PC-3 (cell line): ENCODE measurements around the gene C2CD5. TPM values are rescaled to one million over a fixed set of nuclear protein-coding genes. Genes with fewer than 3 reads are reported as not detected.
"Not testable (repeated sequence)": the region's sequence is repeated elsewhere in the genome, so short reads cannot be mapped to it uniquely, and the experiment has no call there.

Experiments
- ATAC-seq: fragments of 200-7000 bp; cut with Tn5 transposase; 2 replicates; pipeline ENCODE4 v1.9.1; 2020; ENCODE audit warnings: mild to moderate bottlenecking, moderate library complexity
- BruUV-seq: library from RNA; stranded (reverse); fragments of 400-500 nt; replicated peaks from 2 replicates; lab custom pipeline; 2021; lab: Mats Ljungman, UMichigan
- CTCF ChIA-PET: fragments of 300-600 bp; sonication (Branson Sonifier 250); formaldehyde crosslinking; loops from one replicate; lab custom pipeline; 2022; ENCODE audit warnings: antibody characterized with exemption; lab: Charles Lee
- POLR2A ChIA-PET: fragments of 300-600 bp; sonication (Branson Sonifier 250); formaldehyde crosslinking; loops from one replicate; lab custom pipeline; 2022; ENCODE audit warnings: antibody characterized with exemption; ENCODE audit not compliant: unreplicated experiment; lab: Charles Lee
- DNase-seq: peaks from one replicate; pipeline ENCODE4 v3.0.0-alpha.2; 2015
- H2AFZ ChIP-seq: fragments of 300-600 bp; sonication (generic); 2 replicates; pipeline ENCODE4 v1.6.0; 2016; ENCODE audit warnings: antibody characterized with exemption, low read length
- H3F3A ChIP-seq: fragments of 300-600 bp; sonication (generic); one replicate; pipeline ENCODE4 v1.6.0; 2017; ENCODE audit warnings: antibody characterized with exemption, low read length, control low read depth, mild to moderate bottlenecking; ENCODE audit not compliant: unreplicated experiment
- H3K27ac ChIP-seq: fragments of 300-600 bp; sonication (generic); 2 replicates; pipeline ENCODE4 v1.5.1; 2016; ENCODE audit warnings: mild to moderate bottlenecking, low read length
- H3K27me3 ChIP-seq: fragments of 300-600 bp; sonication (generic); 2 replicates; pipeline ENCODE4 v1.6.1; 2016; ENCODE audit warnings: low read length, mixed read lengths
- H3K36me3 ChIP-seq: fragments of 300-600 bp; sonication (generic); 2 replicates; pipeline ENCODE4 v1.6.1; 2016; ENCODE audit warnings: low read depth, mixed run types, low read length, mixed read lengths
- H3K4me1 ChIP-seq: fragments of 300-600 bp; sonication (generic); 2 replicates; pipeline ENCODE4 v1.5.1; 2016; ENCODE audit warnings: low read length; ENCODE audit not compliant: insufficient read depth
- H3K4me2 ChIP-seq: fragments of 300-600 bp; sonication (generic); 2 replicates; pipeline ENCODE4 v1.6.0; 2016; ENCODE audit warnings: low read length
- H3K4me3 ChIP-seq: fragments of 300-600 bp; sonication (generic); 2 replicates; pipeline ENCODE4 v1.5.1; 2016; ENCODE audit warnings: mild to moderate bottlenecking, low read length, mixed read lengths
- H3K79me2 ChIP-seq: fragments of 300-600 bp; sonication (generic); 2 replicates; pipeline ENCODE4 v1.6.1; 2017; ENCODE audit warnings: low read length, mixed read lengths
- H3K9ac ChIP-seq: fragments of 300-600 bp; sonication (generic); 2 replicates; pipeline ENCODE4 v1.6.0; 2016; ENCODE audit warnings: mild to moderate bottlenecking, low read length
- H3K9me2 ChIP-seq: fragments of 300-600 bp; sonication (generic); replicated peaks from 2 replicates; pipeline ENCODE4 v1.6.1; 2016; ENCODE audit warnings: mixed run types, low read length, mixed read lengths
- H3K9me3 ChIP-seq: fragments of 300-600 bp; sonication (generic); 2 replicates; pipeline ENCODE4 v1.6.1; 2016; ENCODE audit warnings: low read length, mixed read lengths
- H4K20me1 ChIP-seq: fragments of 300-600 bp; sonication (generic); 2 replicates; pipeline ENCODE4 v1.6.1; 2016; ENCODE audit warnings: low read length, mixed read lengths
- EZH2 ChIP-seq: fragments of 300-600 bp; sonication (generic); IDR thresholded peaks from one replicate; pipeline ENCODE4 v1.6.1; 2017; ENCODE audit warnings: antibody characterized with exemption, mild to moderate bottlenecking, low read length; ENCODE audit not compliant: unreplicated experiment
- EZH2phosphoT487 ChIP-seq: fragments of 300-600 bp; sonication (generic); IDR thresholded peaks from 2 replicates; pipeline ENCODE4 v1.6.1; 2018; ENCODE audit warnings: mild to moderate bottlenecking, antibody characterized with exemption, low read length, borderline replicate concordance
- intact Hi-C: fragments of 100-400 bp; cut with micrococcal nuclease; formaldehyde crosslinking; loops from 2 replicates; pipeline ENCODE4 v1.9.0; 2023
- total RNA-seq: library from RNA; depleted of rRNA; stranded (reverse); fragments of >200 nt; gene quantifications from 2 replicates; pipeline ENCODE4 v1.2.3, GENCODE V29; 2014
- TF ChIP-seq, protein P1 (sequence below): fragments of 300-600 bp; sonication (generic); conservative IDR thresholded peaks from 2 replicates; pipeline ENCODE4 v1.5.1; 2017; ENCODE audit warnings: antibody characterized with exemption, low read depth, mild to moderate bottlenecking, low read length

C2CD5 gene
- total RNA-seq, 1 experiment from 2014 or later, result 12.7 TPM

DNA sequence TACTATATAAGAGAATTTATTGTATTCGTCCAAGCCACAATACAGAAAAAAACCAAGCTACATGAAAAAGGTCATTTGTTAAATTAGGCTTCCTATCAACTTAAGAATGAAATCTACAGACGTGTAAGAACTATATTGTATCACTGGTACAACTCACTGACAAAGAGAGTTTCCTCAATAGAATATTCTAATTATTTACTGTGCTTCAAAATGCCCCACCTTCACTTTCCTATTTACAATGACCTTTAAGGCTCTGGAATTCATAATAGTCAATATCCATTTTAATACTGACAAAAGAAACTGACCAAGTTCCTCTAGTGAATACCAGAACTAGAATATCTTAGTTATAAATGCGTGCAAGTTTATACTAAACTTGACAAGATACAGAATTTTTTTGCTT, 55.9 kb downstream of the C2CD5 start:
- no TSS peak for BruUV-seq
- Histone ChIP-seq H3K27ac (no peak overlapping the region), H3K9me2 (no peaks in the 10 kb centered on the region), H3F3A (no peaks in the 10 kb centered on the region), H3K9ac (no peak overlapping the region), H3K4me3 (no peak overlapping the region), H3K79me2 (no peaks in the 10 kb centered on the region), H3K36me3 (no peaks in the 10 kb centered on the region), H3K4me2 (no peak overlapping the region), H3K9me3 (no peaks in the 10 kb centered on the region), H3K4me1 (no peaks in the 10 kb centered on the region), H4K20me1 (no peaks in the 10 kb centered on the region), H2AFZ (no peak overlapping the region), H3K27me3 (no peaks in the 10 kb centered on the region)
- ATAC-seq (no peak), DNase-seq (no peak)
- CTCF ChIA-PET, result no interaction called here
- POLR2A ChIA-PET, result no interaction called here
- intact Hi-C loops, result no loop called here
- TF ChIP-seq EZH2phosphoT487 (no peak), EZH2 (no peak)
- TF ChIP-seq, protein P1, sequence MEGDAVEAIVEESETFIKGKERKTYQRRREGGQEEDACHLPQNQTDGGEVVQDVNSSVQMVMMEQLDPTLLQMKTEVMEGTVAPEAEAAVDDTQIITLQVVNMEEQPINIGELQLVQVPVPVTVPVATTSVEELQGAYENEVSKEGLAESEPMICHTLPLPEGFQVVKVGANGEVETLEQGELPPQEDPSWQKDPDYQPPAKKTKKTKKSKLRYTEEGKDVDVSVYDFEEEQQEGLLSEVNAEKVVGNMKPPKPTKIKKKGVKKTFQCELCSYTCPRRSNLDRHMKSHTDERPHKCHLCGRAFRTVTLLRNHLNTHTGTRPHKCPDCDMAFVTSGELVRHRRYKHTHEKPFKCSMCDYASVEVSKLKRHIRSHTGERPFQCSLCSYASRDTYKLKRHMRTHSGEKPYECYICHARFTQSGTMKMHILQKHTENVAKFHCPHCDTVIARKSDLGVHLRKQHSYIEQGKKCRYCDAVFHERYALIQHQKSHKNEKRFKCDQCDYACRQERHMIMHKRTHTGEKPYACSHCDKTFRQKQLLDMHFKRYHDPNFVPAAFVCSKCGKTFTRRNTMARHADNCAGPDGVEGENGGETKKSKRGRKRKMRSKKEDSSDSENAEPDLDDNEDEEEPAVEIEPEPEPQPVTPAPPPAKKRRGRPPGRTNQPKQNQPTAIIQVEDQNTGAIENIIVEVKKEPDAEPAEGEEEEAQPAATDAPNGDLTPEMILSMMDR, result no peak

DNA sequence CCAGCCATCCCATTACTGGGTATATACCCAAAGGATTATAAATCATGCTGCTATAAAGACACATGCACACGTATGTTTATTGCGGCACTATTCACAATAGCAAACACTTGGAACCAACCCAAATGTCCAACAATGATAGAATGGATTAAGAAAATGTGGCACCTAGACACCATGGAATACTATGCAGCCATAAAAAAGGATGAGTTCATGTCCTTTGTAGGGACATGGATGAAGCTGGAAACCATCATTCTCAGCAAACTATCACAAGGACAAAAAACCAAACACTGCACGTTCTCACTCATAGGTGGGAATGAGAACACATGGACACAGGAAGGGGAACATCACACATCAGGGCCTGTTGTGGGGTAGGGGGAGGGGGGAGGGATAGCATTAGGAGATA, 56.7 kb downstream of the C2CD5 start:
- H3K4me2 ChIP-seq, ATAC-seq, H3K4me1 ChIP-seq, CTCF ChIA-PET, intact Hi-C loops, H3K27ac ChIP-seq, H3K27me3 ChIP-seq, H2AFZ ChIP-seq, DNase-seq, H3K9ac ChIP-seq, POLR2A ChIA-PET, H3K79me2 ChIP-seq, H3K36me3 ChIP-seq, H4K20me1 ChIP-seq, H3F3A ChIP-seq, H3K9me2 ChIP-seq, H3K4me3 ChIP-seq, BruUV-seq, H3K9me3 ChIP-seq: not testable (repeated sequence)

DNA sequence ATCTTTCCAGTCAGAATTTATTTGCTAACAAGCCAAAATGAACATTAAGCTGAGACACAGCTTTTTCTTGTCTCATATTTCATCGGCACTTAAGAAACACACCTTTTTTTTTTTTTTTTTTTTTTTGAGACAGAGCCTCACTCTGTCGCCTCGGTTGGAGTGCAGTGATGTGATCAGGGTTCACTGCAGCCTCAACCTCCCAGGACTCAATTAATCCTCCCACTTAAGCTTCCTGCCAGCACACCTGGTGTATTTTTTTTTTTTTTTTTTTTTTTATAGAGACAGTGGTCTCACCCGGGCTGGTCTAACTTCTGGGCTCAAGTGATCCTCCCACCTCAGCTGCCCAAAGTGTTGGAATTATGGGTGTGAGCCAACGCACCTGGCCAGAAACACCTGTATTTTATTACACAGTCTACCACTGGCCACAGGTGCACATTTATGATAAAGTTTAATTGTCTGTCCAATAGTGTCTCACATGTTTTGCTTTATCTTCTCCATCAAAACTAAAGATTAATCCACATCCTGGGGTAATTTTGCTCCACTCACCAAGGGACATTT, 62.7 kb downstream of the C2CD5 start:
- Histone ChIP-seq H2AFZ (no peak overlapping the region), H3K4me1 (no peaks in the 10 kb centered on the region), H3K27ac (no peak overlapping the region), H3K27me3 (no peaks in the 10 kb centered on the region), H3K4me3 (no peak overlapping the region), H3K79me2 (no peaks in the 10 kb centered on the region), H3K4me2 (no peak overlapping the region), H4K20me1 (no peaks in the 10 kb centered on the region), H3K9me3 (no peaks in the 10 kb centered on the region), H3K9ac (no peak overlapping the region), H3K9me2 (no peaks in the 10 kb centered on the region), H3F3A (no peaks in the 10 kb centered on the region), H3K36me3 (no peaks in the 10 kb centered on the region; the same call in 1 of the 2 replicates)
- ATAC-seq (no peak), DNase-seq (no peak)
- ChIA-PET POLR2A (no interaction called here), CTCF (no interaction called here)
- no TSS peak for BruUV-seq
- TF ChIP-seq, protein P1, result no peak
- no peak for TF ChIP-seq EZH2
- TF ChIP-seq EZH2phosphoT487, result no peak
- intact Hi-C loops, result no loop called here

DNA sequence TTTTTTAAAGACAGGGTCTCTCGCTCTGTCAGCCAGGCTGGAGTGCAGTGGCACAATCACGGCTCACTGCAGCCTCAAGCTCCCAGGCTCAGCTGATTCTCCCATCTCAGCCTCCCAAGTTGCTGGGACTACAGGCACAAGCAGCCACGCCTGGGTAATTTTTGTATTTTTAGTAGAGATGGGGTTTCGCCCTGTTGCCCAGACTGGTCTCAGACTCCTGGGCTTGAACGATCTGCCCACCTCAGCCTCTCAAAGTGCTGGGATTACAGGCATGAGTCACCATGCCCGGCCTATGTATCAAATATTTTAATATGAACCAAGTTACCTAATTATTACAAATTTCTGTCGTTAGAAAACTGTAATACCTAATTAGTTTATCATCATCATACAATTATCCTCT, 63.5 kb downstream of the C2CD5 start:
- H3K9me3 ChIP-seq, H3K4me2 ChIP-seq, H2AFZ ChIP-seq, H3K9me2 ChIP-seq, H3K4me3 ChIP-seq, H3K79me2 ChIP-seq, POLR2A ChIA-PET, H4K20me1 ChIP-seq, H3K36me3 ChIP-seq, ATAC-seq, H3F3A ChIP-seq, H3K9ac ChIP-seq, BruUV-seq, intact Hi-C loops, H3K27ac ChIP-seq, H3K4me1 ChIP-seq, H3K27me3 ChIP-seq, DNase-seq: not testable (repeated sequence)
- CTCF ChIA-PET, result interaction anchor here (0.6 kb wide), 1 partner anchor 12 kb away, joined by 5 read pairs; no protein-coding TSS in a partner anchor
